ENCODE measurements around the gene IGSF21. TPM values are rescaled to one million over a fixed set of nuclear protein-coding genes. Genes with fewer than 3 reads are reported as not detected.

The IGSF21 gene
- total RNA-seq, 1 experiment from 2014 or later, result 5.2 TPM

DNA sequence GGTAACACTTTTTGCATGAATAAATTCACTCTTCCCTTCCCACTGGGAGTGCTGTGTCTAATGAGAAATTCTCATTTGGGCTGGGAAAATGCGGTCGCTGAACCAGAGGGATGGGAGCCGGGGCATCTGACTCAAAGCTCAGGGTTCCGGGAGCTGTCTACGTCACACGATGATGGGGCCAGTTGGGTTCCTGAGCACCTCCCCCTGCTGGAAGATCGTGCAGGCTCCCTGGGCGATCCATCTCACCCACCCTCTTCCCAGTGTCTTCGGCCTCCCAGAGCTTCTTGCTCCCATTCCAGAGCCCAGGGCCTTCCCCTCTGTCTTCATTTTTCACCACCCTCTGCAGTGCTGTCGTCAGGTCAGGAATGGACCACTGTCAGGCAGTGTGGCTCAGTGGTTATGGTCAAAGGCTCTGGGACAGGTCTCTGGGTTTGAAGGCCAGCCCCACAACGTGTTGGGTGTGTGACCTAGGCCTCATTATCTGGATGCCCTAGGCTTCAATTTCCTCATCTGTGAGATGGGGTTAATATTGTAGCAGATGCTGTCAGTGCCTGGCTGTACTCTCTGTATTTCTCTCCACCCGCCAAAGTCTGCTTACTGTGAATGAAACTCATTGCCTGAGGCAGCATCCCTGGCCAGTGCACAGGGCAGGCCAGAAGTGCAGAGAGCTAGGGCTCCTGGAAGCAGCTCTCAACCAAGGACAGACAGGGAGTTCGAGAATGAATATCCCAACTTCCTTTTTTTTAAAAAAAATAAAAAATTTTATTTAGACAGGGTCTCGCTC, 31.8 kb downstream of the IGSF21 start:
- TF ChIP-seq, protein P1, sequence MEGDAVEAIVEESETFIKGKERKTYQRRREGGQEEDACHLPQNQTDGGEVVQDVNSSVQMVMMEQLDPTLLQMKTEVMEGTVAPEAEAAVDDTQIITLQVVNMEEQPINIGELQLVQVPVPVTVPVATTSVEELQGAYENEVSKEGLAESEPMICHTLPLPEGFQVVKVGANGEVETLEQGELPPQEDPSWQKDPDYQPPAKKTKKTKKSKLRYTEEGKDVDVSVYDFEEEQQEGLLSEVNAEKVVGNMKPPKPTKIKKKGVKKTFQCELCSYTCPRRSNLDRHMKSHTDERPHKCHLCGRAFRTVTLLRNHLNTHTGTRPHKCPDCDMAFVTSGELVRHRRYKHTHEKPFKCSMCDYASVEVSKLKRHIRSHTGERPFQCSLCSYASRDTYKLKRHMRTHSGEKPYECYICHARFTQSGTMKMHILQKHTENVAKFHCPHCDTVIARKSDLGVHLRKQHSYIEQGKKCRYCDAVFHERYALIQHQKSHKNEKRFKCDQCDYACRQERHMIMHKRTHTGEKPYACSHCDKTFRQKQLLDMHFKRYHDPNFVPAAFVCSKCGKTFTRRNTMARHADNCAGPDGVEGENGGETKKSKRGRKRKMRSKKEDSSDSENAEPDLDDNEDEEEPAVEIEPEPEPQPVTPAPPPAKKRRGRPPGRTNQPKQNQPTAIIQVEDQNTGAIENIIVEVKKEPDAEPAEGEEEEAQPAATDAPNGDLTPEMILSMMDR (conservative IDR thresholded peaks at IDR 0.05), result peak; percentile 33; the same call in 2 of the 3 replicates
- no peak overlapping the region for H2BK20ac ChIP-seq (ENCODE audit: low read depth, low read length, poor library complexity, severe bottlenecking)
- H3K4me1 ChIP-seq (ENCODE audit: insufficient read depth, low read length), result peaks cover 2% of the 10 kb centered on the region; the same call in 1 of the 2 replicates
- Mint-ChIP-seq H3K4me1 (peaks cover 14 to 33% of the 10 kb centered on the region in 2 experiments; a peak in 3 of 4 replicates), H3K4me3 (no peak overlapping the region), H3K27me3 (ENCODE audit: low read depth) (0 out of 2 replicates have a peak, but pooled peaks cover 2% of the 10 kb centered on the region), H3K9me3 (no peaks in the 10 kb centered on the region), H3K36me3 (ENCODE audit: insufficient read depth in 1 of 3, low read depth in 3 of 3) (peaks cover 0 to 4% (median 0%) of the 10 kb centered on the region in 3 experiments; a peak in 1 of 7 replicates), H3K27ac (peak overlapping the region in 1 of 3 experiments; percentile 28; a peak in 1 of 7 replicates)
- no peak overlapping the region for H3K9ac ChIP-seq (ENCODE audit: extremely low read depth, insufficient read length, low read length)
- H3K4me2 ChIP-seq (ENCODE audit: insufficient read depth, insufficient read length, low read length), result no peak overlapping the region
- no peak overlapping the region for H3T11ph ChIP-seq (ENCODE audit: low read length)
- no peak overlapping the region for H3K4ac ChIP-seq (ENCODE audit: low read depth, low read length)
- no peak overlapping the region for H2AFZ ChIP-seq (ENCODE audit: low read length)
- no peak overlapping the region for H3K18ac ChIP-seq (ENCODE audit: insufficient read length, low read depth, low read length)
- no peak overlapping the region for H2AK5ac ChIP-seq (ENCODE audit: insufficient read length, low read length)
- no peak overlapping the region for H3K56ac ChIP-seq (ENCODE audit: insufficient read length, low read depth, low read length)
- H4K5ac ChIP-seq (ENCODE audit: insufficient read length, low read depth, low read length), result no peak overlapping the region
- H3K27me3 ChIP-seq (ENCODE audit: insufficient read depth, low read length), result no peaks in the 10 kb centered on the region
- H2BK120ac ChIP-seq (ENCODE audit: low read depth, low read length, poor library complexity, severe bottlenecking), result no peak overlapping the region
- H3K79me2 ChIP-seq (ENCODE audit: insufficient read depth, low read length), result no peaks in the 10 kb centered on the region
- H3K9me3 ChIP-seq (ENCODE audit: control insufficient read depth, low read depth, low read length), result no peaks in the 10 kb centered on the region
- no peaks in the 10 kb centered on the region for H4K20me1 ChIP-seq (ENCODE audit: control insufficient read depth, insufficient read depth, insufficient read length)
- no peaks in the 10 kb centered on the region for H3K23me2 ChIP-seq (ENCODE audit: insufficient read length, low read depth, low read length, poor library complexity, severe bottlenecking)
- no peak overlapping the region for H4K8ac ChIP-seq (replicated peaks; ENCODE audit: insufficient read length, low read depth, low read length)
- peak; percentile 44 for DNase-seq
- no peak overlapping the region for H2BK15ac ChIP-seq (ENCODE audit: low read depth, low read length)
- H3K79me1 ChIP-seq (ENCODE audit: insufficient read depth, low read depth, low read length, poor library complexity, severe bottlenecking), result no peaks in the 10 kb centered on the region
- H4K91ac ChIP-seq (ENCODE audit: insufficient read length, low read depth, low read length), result no peak overlapping the region
- H3K27ac ChIP-seq (ENCODE audit: insufficient read length, low read depth, low read length), result no peak overlapping the region
- no peak overlapping the region for H2BK12ac ChIP-seq (ENCODE audit: insufficient read length, low read depth, low read length)
- no peak overlapping the region for H2BK5ac ChIP-seq (ENCODE audit: insufficient read length, low read length)
- WGBS (ENCODE audit: extremely low coverage, insufficient read length, low lambda C conversion rate), result no CpG with 5 or more reads among the region's 14 CpGs
- H3K23ac ChIP-seq (ENCODE audit: insufficient read length, low read depth, low read length), result no peak overlapping the region
- no peak overlapping the region for H3K14ac ChIP-seq (ENCODE audit: insufficient read depth, low read length)

All from H9 (cell line).